ENCODE results near the gene TTR. TPM values are rescaled to one million over a fixed set of nuclear protein-coding genes. Genes with fewer than 3 reads are reported as not detected.

Gene TTR
- total and polyA plus RNA-seq, 9 of the 15 experiments (the other 6 are each of a cell fraction or from before 2014, with no cell fraction given), result 0.17 to 0.53 TPM; not detected in 7

GRCh38 chr18:31565345-31565744, 26.3 kb upstream of the TTR start:
- H3K27me3 ChIP-seq (ENCODE audit: control insufficient read depth in 2 of 2, insufficient read depth in 2 of 2, low read length in 2 of 2), result peaks cover 3 to 9% of the 10 kb centered on the region in 2 experiments; a peak in 4 of 5 replicates
- no peaks in the 10 kb centered on the region for H3K9me3 ChIP-seq (replicated peaks; ENCODE audit: control insufficient read depth, insufficient read depth, low read depth, low read length)
- ATAC-seq (no peak), FAIRE-seq (no peak), DNase-seq (ENCODE audit: extremely low read depth in 1 of 4, low spot score in 3 of 4) (no peak)
- in situ Hi-C loops (cut with MboI) (no loop called here), intact Hi-C loops (cut with micrococcal nuclease) (no loop called here)
- H2AFZ ChIP-seq (ENCODE audit: low read depth, low read length), result no peak overlapping the region
- no peaks in the 10 kb centered on the region for H4K20me1 ChIP-seq (replicated peaks; ENCODE audit: control insufficient read depth, insufficient read depth, low read length)
- no peaks in the 10 kb centered on the region for H3K36me3 ChIP-seq (ENCODE audit: control insufficient read depth, insufficient read depth, low read length)
- ChIA-PET CTCF (ENCODE audit: low intra/inter-chr PET ratio) (no interaction called here), POLR2A (interaction anchor here (0.6 kb wide), 1 partner anchor 20 kb away, joined by 3 read pairs; no protein-coding TSS in a partner anchor)
- H3K9me1 ChIP-seq (ENCODE audit: control insufficient read depth, insufficient read depth, low read length), result no peaks in the 10 kb centered on the region
- no peak overlapping the region for H3K9ac ChIP-seq (ENCODE audit: insufficient read depth in 1 of 2, low read depth in 2 of 2, low read length in 2 of 2)
- no peak overlapping the region for H3K4me3 ChIP-seq
- no peaks in the 10 kb centered on the region for H3K4me1 ChIP-seq (replicated peaks in 1 of 2; ENCODE audit: control insufficient read depth in 2 of 2, insufficient read depth in 2 of 2, low read length in 2 of 2)
- H3K79me2 ChIP-seq (ENCODE audit: control insufficient read depth, insufficient read depth, low read length), result no peaks in the 10 kb centered on the region
- 0% methylated on average over 2 of the region's 2 CpGs for WGBS (ENCODE audit: insufficient coverage, low coverage, missing lambda C conversion rate)
- H3K4me2 ChIP-seq (ENCODE audit: insufficient read depth, low read length), result no peak overlapping the region
- no TSS peak for BruUV-seq (replicated peaks)
- no peak overlapping the region for H3K27ac ChIP-seq (ENCODE audit: extremely low read depth, low read depth, low read length)
- TF ChIP-seq CUX1 (CRISPR knock-in tag; IDR thresholded peaks at IDR 0.05), result no peak
- TF ChIP-seq ZNF766 (CRISPR knock-in tag; conservative IDR thresholded peaks at IDR 0.05), result no peak
- no peak for TF ChIP-seq FOXP1 (CRISPR knock-in tag; IDR thresholded peaks at IDR 0.05)
- TF ChIP-seq PURB (CRISPR knock-in tag; IDR thresholded peaks at IDR 0.05; ENCODE audit: low read depth), result no peak
- no peak for TF ChIP-seq GATAD2A (IDR thresholded peaks at IDR 0.05)
- no peak for TF ChIP-seq GATAD2B (IDR thresholded peaks at IDR 0.05; ENCODE audit: borderline replicate concordance)
- no peak for TF ChIP-seq HSF4 (CRISPR knock-in tag; IDR thresholded peaks at IDR 0.05; ENCODE audit: borderline replicate concordance)
